Spleen (tissue), 13 donors: ENCODE data around the gene ZNF415. TPM values are rescaled to one million over a fixed set of nuclear protein-coding genes. Genes with fewer than 3 reads are reported as not detected.
A peak's percentile ranks its signal among the peaks of the same experiment; 100 is the strongest.

ENCODE experiments used
- DNase-seq: peaks from one replicate; pipeline ENCODE4 v3.0.0-alpha.2; 2020
- H3K27ac ChIP-seq, 8 donors: fragments of 200-600 bp; sonication (generic) in 7 of 8; 1 replicate in 4 of 8; 2 replicates in 4 of 8; pipeline versions ENCODE4 v1.5.0 to v1.8.0; 2016 to 2021; ENCODE audit warnings: inconsistent platforms in 4 of 8, mild to moderate bottlenecking in 4 of 8, moderate library complexity in 1 of 8
- H3K27me3 ChIP-seq, 7 donors: fragments of 200-600 bp; sonication (generic) in 6 of 7; replicated peaks in 1 of 7; 1 replicate in 4 of 7; 2 replicates in 3 of 7; pipeline versions ENCODE4 v1.5.0 to v1.8.0; 2016 to 2021; ENCODE audit warnings: inconsistent platforms in 3 of 7, mild to moderate bottlenecking in 1 of 7
- H3K36me3 ChIP-seq, 6 donors: fragments of 200-600 bp; sonication (generic) in 5 of 6; 1 replicate in 4 of 6; 2 replicates in 2 of 6; pipeline versions ENCODE4 v1.5.0 to v1.8.0; 2016 to 2021; ENCODE audit warnings: inconsistent platforms in 2 of 6
- H3K4me1 ChIP-seq, 6 donors: fragments of 200-600 bp; sonication (generic) in 5 of 6; 1 replicate in 3 of 6; 2 replicates in 3 of 6; pipeline versions ENCODE4 v1.5.0 to v1.8.0; 2016 to 2021; ENCODE audit warnings: inconsistent platforms in 3 of 6
- H3K4me3 ChIP-seq, 8 donors: fragments of 200-600 bp; sonication (generic) in 7 of 8; 1 replicate in 4 of 8; 2 replicates in 4 of 8; pipeline versions ENCODE4 v1.5.0 to v1.8.0; 2016 to 2021; ENCODE audit warnings: inconsistent platforms in 4 of 8, mild to moderate bottlenecking in 4 of 8, moderate library complexity in 2 of 8
- H3K9me3 ChIP-seq, 8 donors: fragments of 200-600 bp; sonication (generic) in 7 of 8; 1 replicate in 4 of 8; 2 replicates in 4 of 8; pipeline versions ENCODE4 v1.5.0 to v1.8.0; 2016 to 2021; ENCODE audit warnings: inconsistent platforms in 4 of 8
- POLR2A ChIP-seq, 3 donors: fragments of 450-650 bp; IDR thresholded peaks; one replicate each; pipeline ENCODE4 v1.5.1; 2017; ENCODE audit warnings: antibody characterized with exemption in 3 of 3, mild to moderate bottlenecking in 1 of 3
- POLR2AphosphoS5 ChIP-seq, 3 donors: sonication (generic); formaldehyde crosslinking; IDR thresholded peaks; one replicate each; pipeline ENCODE4 v1.5.1; 2017; ENCODE audit warnings: antibody characterized with exemption in 3 of 3
- WGBS, 5 donors: extraction: QIAGEN DNeasy Blood & Tissue Kit in 3 of 5; methylation state at CpG; one replicate each; pipeline versions ENCODE4 v1.1.5 to v1.1.7; 2013 to 2018; 5-methylcytosine and 5-hydroxymethylcytosine counted together
- intact Hi-C: fragments of 100-400 bp; cut with DNase I; formaldehyde crosslinking; loops from one replicate; pipeline ENCODE4 v1.15.0; 2023; ENCODE audit warnings: low total_unique reads
- long read RNA-seq, 2 donors: transcript quantifications; one replicate each; lab custom pipeline, GENCODE V29; 2026
- polyA plus RNA-seq, 3 donors: library from polyadenylated mRNA; stranded (reverse); fragments of 200-250 nt; gene quantifications; one replicate each; pipeline ENCODE4 v1.2.1, GENCODE V29; 2013
- total RNA-seq, 7 donors: library from RNA; depleted of rRNA in 3 of 7; stranded (reverse); fragments of >200 nt in 3 of 7; fragmentation: NEBNext Ultra II Directional in 4 of 7; extraction: Animal tissue kit (Norgen Biotek cat#: 25700) in 4 of 7; gene quantifications; one replicate each; pipeline versions ENCODE4 v1.1.0 to v1.2.1, GENCODE V29; 2016 to 2021
- TF ChIP-seq, protein P1 (sequence below), 11 experiments: fragments of 200-600 bp in 7 of 11; fragments of 450-650 bp in 4 of 11; sonication (generic) in 4 of 11; IDR thresholded peaks in 8 of 11; conservative IDR thresholded peaks in 3 of 11; 1 replicate in 7 of 11; 2 replicates in 4 of 11; pipeline versions ENCODE4 v1.4.0 to v1.8.0; 2016 to 2021; ENCODE audit warnings: antibody characterized with exemption in 11 of 11, inconsistent platforms in 4 of 11, mild to moderate bottlenecking in 1 of 11
- donor health status: healthy with polysubstance abuse.
- donor health status: DM: no; HTN: no; CAD: no; lungs with moderate emphysema.
- donor health status: DM: no; HTN: no; CAD: no.
- donor health status: Bipolar disorder and iron deficiency.
- donor health status: healthy.
- donor health status: DM: no; HTN: no; CAD: no.
- donor health status: DM: yes; HTN: yes; CAD: no.

ZNF415 gene
- total RNA-seq = 10 to 100 TPM in 5 of 7 donors, 1 to 10 TPM in 2; 7.3 to 17.0 (median 12.8) TPM
- 1 to 10 TPM; 2.8 to 5.6 (median 4.8) TPM for polyA plus RNA-seq
- long read RNA-seq, donor 1, partial matches to known transcripts = 0 of 4 reads
- long read RNA-seq, donor 1, other reads (novel, unspliced or antisense) = 0 of 4 reads
- long read RNA-seq, donor 2, partial matches to known transcripts = 0 of 2 reads
- long read RNA-seq, donor 2, other reads (novel, unspliced or antisense) = 0 of 2 reads

DNA sequence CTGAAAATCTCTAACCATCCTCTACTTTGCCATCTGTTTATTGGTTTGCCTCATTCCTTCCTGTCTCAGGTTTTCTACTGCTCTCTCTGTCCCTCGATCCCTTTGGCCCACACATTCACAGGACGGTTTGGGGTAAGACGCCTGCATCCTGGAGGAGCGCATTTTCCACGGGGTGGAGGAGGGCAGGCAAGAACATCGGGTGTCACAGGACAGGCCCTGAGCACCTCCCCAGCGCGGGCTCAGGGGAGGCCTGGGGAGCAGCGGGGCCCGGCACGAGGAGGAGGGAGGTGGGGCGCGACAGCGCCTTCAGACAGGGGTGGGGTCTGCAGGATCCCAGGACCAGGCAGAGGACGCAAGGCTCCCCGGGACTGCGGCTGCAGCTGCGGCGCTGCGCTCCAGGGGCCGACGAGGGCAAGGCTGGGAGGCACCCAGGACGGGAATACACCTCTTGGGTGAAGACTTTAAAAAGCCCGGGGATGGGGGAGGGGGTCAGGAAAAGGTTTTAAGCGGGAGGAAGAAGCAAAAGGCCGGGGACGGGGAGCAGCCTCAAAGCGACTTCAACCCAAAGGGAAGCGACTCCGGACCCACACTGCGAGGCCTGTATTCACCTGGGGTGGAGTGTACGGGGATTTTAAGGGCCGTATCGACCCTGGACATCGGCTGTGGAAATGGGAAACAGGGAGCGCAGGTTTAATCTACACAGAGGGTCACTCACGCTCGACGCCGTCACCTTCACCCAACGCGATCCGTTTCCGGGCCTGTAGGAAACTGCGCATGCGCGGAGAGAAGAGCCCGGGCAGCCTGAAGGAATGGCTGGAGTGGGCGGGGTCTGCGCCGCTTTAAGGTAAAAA is at the start of gene ZNF415:
Gene ZNF415 (minus strand): TSS at position 770 of the 851 bp plus-strand sequence. CDS start 10,234 bp downstream, outside the sequence.
- Histone ChIP-seq H3K27ac (peak within 1 kb of the TSS; percentile 63 to 88 (median 84)), H3K27me3 (peaks cover 0 to 10% (median 0%) of the 10 kb centered on the region in 7 donors), H3K36me3 (no peaks in the 10 kb centered on the region), H3K4me1 (peaks cover 0 to 26% (median 13%) of the 10 kb centered on the region in 6 donors), H3K4me3 (peak within 1 kb of the TSS; percentile 30 to 69 (median 44)), H3K9me3 (peaks cover 6 to 75% (median 51%) of the 10 kb centered on the region in 8 donors)
- WGBS, 5 donors = 2 to 4% (median 3%) methylated on average over 43 to 51 of the region's 51 CpGs
- peak; percentile 89 for DNase-seq
- intact Hi-C loops = loop anchor here (10.0 kb wide), 1 partner anchor 58 kb away; no protein-coding TSS in a partner anchor
- TF ChIP-seq, protein P1, sequence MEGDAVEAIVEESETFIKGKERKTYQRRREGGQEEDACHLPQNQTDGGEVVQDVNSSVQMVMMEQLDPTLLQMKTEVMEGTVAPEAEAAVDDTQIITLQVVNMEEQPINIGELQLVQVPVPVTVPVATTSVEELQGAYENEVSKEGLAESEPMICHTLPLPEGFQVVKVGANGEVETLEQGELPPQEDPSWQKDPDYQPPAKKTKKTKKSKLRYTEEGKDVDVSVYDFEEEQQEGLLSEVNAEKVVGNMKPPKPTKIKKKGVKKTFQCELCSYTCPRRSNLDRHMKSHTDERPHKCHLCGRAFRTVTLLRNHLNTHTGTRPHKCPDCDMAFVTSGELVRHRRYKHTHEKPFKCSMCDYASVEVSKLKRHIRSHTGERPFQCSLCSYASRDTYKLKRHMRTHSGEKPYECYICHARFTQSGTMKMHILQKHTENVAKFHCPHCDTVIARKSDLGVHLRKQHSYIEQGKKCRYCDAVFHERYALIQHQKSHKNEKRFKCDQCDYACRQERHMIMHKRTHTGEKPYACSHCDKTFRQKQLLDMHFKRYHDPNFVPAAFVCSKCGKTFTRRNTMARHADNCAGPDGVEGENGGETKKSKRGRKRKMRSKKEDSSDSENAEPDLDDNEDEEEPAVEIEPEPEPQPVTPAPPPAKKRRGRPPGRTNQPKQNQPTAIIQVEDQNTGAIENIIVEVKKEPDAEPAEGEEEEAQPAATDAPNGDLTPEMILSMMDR (IDR thresholded peaks at IDR 0.05 in 8 of 11, conservative IDR thresholded peaks at IDR 0.05 in 3 of 11) = no peak
- TF ChIP-seq POLR2AphosphoS5 (IDR thresholded peaks at IDR 0.05) (peak; percentile 75 to 85 (median 82)), POLR2A (IDR thresholded peaks at IDR 0.05) (no peak)

DNA sequence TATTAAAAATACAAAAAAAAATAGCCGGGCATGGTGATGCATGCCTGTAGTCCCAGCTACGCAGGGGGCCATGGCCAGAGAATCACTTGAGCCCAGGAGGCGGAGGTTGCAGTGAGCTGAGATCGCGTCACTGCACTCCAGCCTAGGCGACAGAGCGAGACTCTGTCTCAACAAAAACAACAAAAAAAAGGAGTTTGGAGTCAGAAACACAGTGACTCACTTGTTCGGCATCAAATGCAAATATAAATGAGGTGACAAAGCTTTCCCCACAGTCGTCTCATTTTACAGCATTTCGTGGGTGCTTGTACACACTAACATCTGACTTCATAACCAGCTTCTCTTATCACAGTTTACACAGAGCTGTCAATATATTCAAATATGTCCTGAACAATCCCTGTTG is 49.5 kb upstream of the ZNF415 start:
- Histone ChIP-seq H3K27me3 (no peaks in the 10 kb centered on the region), H3K4me3 (no peak overlapping the region), H3K27ac (no peak overlapping the region), H3K4me1 (no peaks in the 10 kb centered on the region), H3K9me3 (peaks cover 0 to 75% (median 54%) of the 10 kb centered on the region in 8 donors), H3K36me3 (peaks cover 0 to 53% (median 16%) of the 10 kb centered on the region in 6 donors)
- TF ChIP-seq POLR2A (IDR thresholded peaks at IDR 0.05) (no peak), POLR2AphosphoS5 (IDR thresholded peaks at IDR 0.05) (no peak)
- TF ChIP-seq, protein P1 (IDR thresholded peaks at IDR 0.05 in 8 of 11, conservative IDR thresholded peaks at IDR 0.05 in 3 of 11) = no peak
- 95 to 97% (median 96%) methylated on average over 10 of the region's 10 CpGs for WGBS, 5 donors
- intact Hi-C loops = no loop called here
- DNase-seq = no peak

DNA sequence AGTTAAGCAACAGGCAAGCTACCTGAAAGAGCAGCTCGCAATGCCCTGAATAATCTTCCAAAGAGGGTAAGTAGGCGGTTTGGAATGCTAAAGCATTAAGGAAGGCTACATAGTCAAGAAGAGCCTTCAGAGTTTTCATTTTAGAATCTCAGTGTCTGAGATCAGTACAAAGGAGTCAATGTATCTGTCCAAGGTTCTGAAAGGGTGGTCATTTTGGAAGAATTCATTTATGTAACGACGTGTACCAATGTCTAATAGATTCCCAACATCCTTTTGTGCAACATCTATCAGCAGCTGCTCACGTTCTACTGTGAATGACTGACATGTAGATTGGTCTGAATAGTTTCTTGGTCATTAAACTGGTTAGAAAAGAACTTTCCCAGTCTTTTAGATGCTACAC is 45.3 kb upstream of the ZNF415 start:
- intact Hi-C loops = no loop called here

More for the DNA sequence above, 45.3 kb upstream of the ZNF415 start:
- 92 to 96% (median 92%) methylated on average over 5 of the region's 5 CpGs for WGBS, 5 donors
- H3K27me3 ChIP-seq = no peaks in the 10 kb centered on the region
- no peaks in the 10 kb centered on the region for H3K4me1 ChIP-seq
- no peak overlapping the region for H3K27ac ChIP-seq
- DNase-seq = no peak
- peaks cover 0 to 59% (median 16%) of the 10 kb centered on the region in 6 donors for H3K36me3 ChIP-seq
- TF ChIP-seq, protein P1 (IDR thresholded peaks at IDR 0.05 in 8 of 11, conservative IDR thresholded peaks at IDR 0.05 in 3 of 11) = no peak
- TF ChIP-seq POLR2AphosphoS5 (IDR thresholded peaks at IDR 0.05) (no peak), POLR2A (IDR thresholded peaks at IDR 0.05) (no peak)
- peaks cover 0 to 99% (median 78%) of the 10 kb centered on the region in 8 donors for H3K9me3 ChIP-seq
- no peak overlapping the region for H3K4me3 ChIP-seq
